Measurements from ENCODE around the gene PHYKPL.

DNA sequence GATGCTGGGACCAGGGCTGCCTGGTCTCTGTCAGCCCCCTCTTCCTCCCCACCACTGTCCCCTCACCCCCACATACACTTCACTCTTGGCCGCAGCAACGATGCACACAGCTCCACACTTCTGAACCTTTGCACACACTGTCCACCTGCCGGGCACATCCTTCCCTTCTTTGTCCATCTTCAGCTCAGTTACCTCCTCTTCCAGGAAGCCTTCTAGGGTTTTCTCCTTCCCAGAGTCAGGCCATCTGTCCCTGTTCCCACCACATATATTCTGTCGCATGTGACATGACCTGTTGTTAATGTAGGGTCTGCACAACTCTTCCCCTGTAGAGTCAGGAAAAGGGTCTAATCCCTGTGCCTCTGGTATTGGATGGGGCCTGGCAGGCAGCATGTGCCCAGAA is 38.6 kb upstream of the PHYKPL start:
- TF ChIP-seq, protein P1, sequence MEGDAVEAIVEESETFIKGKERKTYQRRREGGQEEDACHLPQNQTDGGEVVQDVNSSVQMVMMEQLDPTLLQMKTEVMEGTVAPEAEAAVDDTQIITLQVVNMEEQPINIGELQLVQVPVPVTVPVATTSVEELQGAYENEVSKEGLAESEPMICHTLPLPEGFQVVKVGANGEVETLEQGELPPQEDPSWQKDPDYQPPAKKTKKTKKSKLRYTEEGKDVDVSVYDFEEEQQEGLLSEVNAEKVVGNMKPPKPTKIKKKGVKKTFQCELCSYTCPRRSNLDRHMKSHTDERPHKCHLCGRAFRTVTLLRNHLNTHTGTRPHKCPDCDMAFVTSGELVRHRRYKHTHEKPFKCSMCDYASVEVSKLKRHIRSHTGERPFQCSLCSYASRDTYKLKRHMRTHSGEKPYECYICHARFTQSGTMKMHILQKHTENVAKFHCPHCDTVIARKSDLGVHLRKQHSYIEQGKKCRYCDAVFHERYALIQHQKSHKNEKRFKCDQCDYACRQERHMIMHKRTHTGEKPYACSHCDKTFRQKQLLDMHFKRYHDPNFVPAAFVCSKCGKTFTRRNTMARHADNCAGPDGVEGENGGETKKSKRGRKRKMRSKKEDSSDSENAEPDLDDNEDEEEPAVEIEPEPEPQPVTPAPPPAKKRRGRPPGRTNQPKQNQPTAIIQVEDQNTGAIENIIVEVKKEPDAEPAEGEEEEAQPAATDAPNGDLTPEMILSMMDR (optimal IDR thresholded peaks at IDR 0.05 in 1 of 3, IDR thresholded peaks at IDR 0.05 in 1 of 3, conservative IDR thresholded peaks at IDR 0.05 in 1 of 3; ENCODE audit: extremely low read depth in 1 of 3, insufficient read depth in 2 of 3, low read length in 3 of 3) = no peak
- TF ChIP-seq EZH2 (IDR thresholded peaks at IDR 0.05; ENCODE audit: low read length) = no peak
